ENCODE measurements around the gene MVB12B. TPM values are rescaled to one million over a fixed set of nuclear protein-coding genes. Genes with fewer than 3 reads are reported as not detected.

MVB12B gene
- polyA plus RNA-seq, 1 donor = 16.5 TPM

GRCh38 chr9:126384926-126385325 lies 58.3 kb downstream of the MVB12B start:
- DNase-seq (ENCODE audit: low read depth) = no peak

- DNase-seq (ENCODE audit: low read depth) = no peak
Observed at GRCh38 chr9:126386088-126386487, 59.5 kb downstream of the MVB12B start.

GRCh38 chr9:126386776-126387175 lies 60.1 kb downstream of the MVB12B start:
- DNase-seq (ENCODE audit: low read depth) = no peak

- DNase-seq (ENCODE audit: low read depth) = no peak
Observed at GRCh38 chr9:126388964-126389708, 62.5 kb downstream of the MVB12B start.

- DNase-seq (ENCODE audit: low read depth) = no peak
Observed at GRCh38 chr9:126389992-126390391, 63.4 kb downstream of the MVB12B start.

GRCh38 chr9:126390923-126391322 lies 64.3 kb downstream of the MVB12B start:
- no peak for DNase-seq (ENCODE audit: low read depth)

GRCh38 chr9:126391713-126392661 lies 65.4 kb downstream of the MVB12B start:
- DNase-seq (ENCODE audit: low read depth) = no peak

GRCh38 chr9:126392662-126393371 lies 66.2 kb downstream of the MVB12B start:
- no peak for DNase-seq (ENCODE audit: low read depth)

GRCh38 chr9:126393876-126394275 lies 67.2 kb downstream of the MVB12B start:
- no peak for DNase-seq (ENCODE audit: low read depth)

- DNase-seq (ENCODE audit: low read depth) = no peak
Observed at GRCh38 chr9:126394802-126395201, 68.2 kb downstream of the MVB12B start.

- no peak for DNase-seq (ENCODE audit: low read depth)
Observed at GRCh38 chr9:126395439-126396212, 69.0 kb downstream of the MVB12B start.

GRCh38 chr9:126397056-126397455 lies 70.4 kb downstream of the MVB12B start:
- no peak for DNase-seq (ENCODE audit: low read depth)

- DNase-seq (ENCODE audit: low read depth) = no peak
Observed at GRCh38 chr9:126398403-126399058, 71.9 kb downstream of the MVB12B start.

GRCh38 chr9:126399251-126399650 lies 72.6 kb downstream of the MVB12B start:
- DNase-seq (ENCODE audit: low read depth) = no peak

GRCh38 chr9:126399789-126400188 lies 73.2 kb downstream of the MVB12B start:
- DNase-seq (ENCODE audit: low read depth) = no peak

- DNase-seq (ENCODE audit: low read depth) = no peak
Observed at GRCh38 chr9:126400571-126400970, 73.9 kb downstream of the MVB12B start.

GRCh38 chr9:126401107-126401506 lies 74.5 kb downstream of the MVB12B start:
- no peak for DNase-seq (ENCODE audit: low read depth)

- DNase-seq (ENCODE audit: low read depth) = no peak
Observed at GRCh38 chr9:126401581-126401980, 75.0 kb downstream of the MVB12B start.

GRCh38 chr9:126403397-126403796 lies 76.8 kb downstream of the MVB12B start:
- DNase-seq (ENCODE audit: low read depth) = no peak

GRCh38 chr9:126404459-126404858 lies 77.8 kb downstream of the MVB12B start:
- DNase-seq (ENCODE audit: low read depth) = no peak
